ENCODE data around the gene HDGFL2. TPM values are rescaled to one million over a fixed set of nuclear protein-coding genes. Genes with fewer than 3 reads are reported as not detected.
"Not testable (repeated sequence)": the region's sequence is repeated elsewhere in the genome, so short reads cannot be mapped to it uniquely, and the experiment has no call there.

HDGFL2 gene
- total RNA-seq, 1 experiment from 2014 or later = 24.5 TPM

- in situ Hi-C loops (cut with HindIII; ENCODE audit: low pct_unique_long_range_greater_than_20kb, low sequenced_read_pairs) = no loop called here
- DNase-seq (ENCODE audit: low read depth, low spot score) = no peak
Measured at GRCh38 chr19:4519521-4520277, 47.6 kb downstream of the HDGFL2 start.

GRCh38 chr19:4521170-4521887, 49.2 kb downstream of the HDGFL2 start:
- DNase-seq (ENCODE audit: low read depth, low spot score) = no peak
- in situ Hi-C loops (cut with HindIII; ENCODE audit: low pct_unique_long_range_greater_than_20kb, low sequenced_read_pairs) = no loop called here

- in situ Hi-C loops (cut with HindIII; ENCODE audit: low pct_unique_long_range_greater_than_20kb, low sequenced_read_pairs) = no loop called here
- no peak for DNase-seq (ENCODE audit: low read depth, low spot score)
Measured at GRCh38 chr19:4521888-4522242, 49.8 kb downstream of the HDGFL2 start.

- peak; percentile 13 for DNase-seq (ENCODE audit: low read depth, low spot score)
- in situ Hi-C loops (cut with HindIII; ENCODE audit: low pct_unique_long_range_greater_than_20kb, low sequenced_read_pairs) = no loop called here
Measured at GRCh38 chr19:4522291-4523002, 50.4 kb downstream of the HDGFL2 start.

GRCh38 chr19:4523306-4524110, 51.4 kb downstream of the HDGFL2 start:
- peak; percentile 61 for DNase-seq (ENCODE audit: low read depth, low spot score)
- in situ Hi-C loops (cut with HindIII; ENCODE audit: low pct_unique_long_range_greater_than_20kb, low sequenced_read_pairs) = no loop called here

GRCh38 chr19:4524808-4525562, 52.9 kb downstream of the HDGFL2 start:
- peak; percentile 59 for DNase-seq (ENCODE audit: low read depth, low spot score)
- in situ Hi-C loops (cut with HindIII; ENCODE audit: low pct_unique_long_range_greater_than_20kb, low sequenced_read_pairs) = no loop called here

GRCh38 chr19:4525563-4526002, 53.5 kb downstream of the HDGFL2 start:
- DNase-seq (ENCODE audit: low read depth, low spot score) = no peak
- in situ Hi-C loops (cut with HindIII; ENCODE audit: low pct_unique_long_range_greater_than_20kb, low sequenced_read_pairs) = no loop called here

- in situ Hi-C loops (cut with HindIII; ENCODE audit: low pct_unique_long_range_greater_than_20kb, low sequenced_read_pairs); DNase-seq (ENCODE audit: low read depth, low spot score): not testable (repeated sequence)
Measured at GRCh38 chr19:4527377-4527776, 55.3 kb downstream of the HDGFL2 start.

GRCh38 chr19:4528843-4529242, 56.7 kb downstream of the HDGFL2 start:
- in situ Hi-C loops (cut with HindIII; ENCODE audit: low pct_unique_long_range_greater_than_20kb, low sequenced_read_pairs) = no loop called here
- DNase-seq (ENCODE audit: low read depth, low spot score) = no peak

GRCh38 chr19:4529924-4530522, 57.9 kb downstream of the HDGFL2 start:
- in situ Hi-C loops (cut with HindIII; ENCODE audit: low pct_unique_long_range_greater_than_20kb, low sequenced_read_pairs) = no loop called here
- no peak for DNase-seq (ENCODE audit: low read depth, low spot score)

- in situ Hi-C loops (cut with HindIII; ENCODE audit: low pct_unique_long_range_greater_than_20kb, low sequenced_read_pairs) = no loop called here
- no peak for DNase-seq (ENCODE audit: low read depth, low spot score)
Measured at GRCh38 chr19:4531562-4532165, 59.6 kb downstream of the HDGFL2 start.

- in situ Hi-C loops (cut with HindIII; ENCODE audit: low pct_unique_long_range_greater_than_20kb, low sequenced_read_pairs) = no loop called here
- DNase-seq (ENCODE audit: low read depth, low spot score) = no peak
Measured at GRCh38 chr19:4533334-4533733, 61.2 kb downstream of the HDGFL2 start.

- in situ Hi-C loops (cut with HindIII; ENCODE audit: low pct_unique_long_range_greater_than_20kb, low sequenced_read_pairs) = no loop called here
- DNase-seq (ENCODE audit: low read depth, low spot score) = no peak
Measured at GRCh38 chr19:4533835-4534424, 61.8 kb downstream of the HDGFL2 start.

- DNase-seq (ENCODE audit: low read depth, low spot score) = peak; percentile 79
- in situ Hi-C loops (cut with HindIII; ENCODE audit: low pct_unique_long_range_greater_than_20kb, low sequenced_read_pairs) = no loop called here
Measured at GRCh38 chr19:4534836-4535658, 63.0 kb downstream of the HDGFL2 start, which contains the start of gene PLIN5. Gene PLIN5 (minus strand): TSS chr19:4535224. CDS start chr19:4534074, 1,150 bp downstream.

GRCh38 chr19:4536798-4537197, 64.7 kb downstream of the HDGFL2 start:
- in situ Hi-C loops (cut with HindIII; ENCODE audit: low pct_unique_long_range_greater_than_20kb, low sequenced_read_pairs) = no loop called here
- DNase-seq (ENCODE audit: low read depth, low spot score) = no peak
